B cell (primary cell): ENCODE results near the gene CDCA7L.

Experiments
- EZH2 ChIP-seq: IDR thresholded peaks from 2 replicates; pipeline ENCODE4 v1.6.1; 2012; ENCODE audit warnings: borderline replicate concordance, low read depth, mild to moderate bottlenecking, moderate library complexity, low read length; ENCODE audit not compliant: insufficient read depth, poor library complexity, severe bottlenecking
- TF ChIP-seq, protein P1 (sequence below): fragments of 200-600 bp; IDR thresholded peaks from one replicate; pipeline ENCODE4 v1.8.0; 2022; ENCODE audit warnings: antibody characterized with exemption, mild to moderate bottlenecking

DNA sequence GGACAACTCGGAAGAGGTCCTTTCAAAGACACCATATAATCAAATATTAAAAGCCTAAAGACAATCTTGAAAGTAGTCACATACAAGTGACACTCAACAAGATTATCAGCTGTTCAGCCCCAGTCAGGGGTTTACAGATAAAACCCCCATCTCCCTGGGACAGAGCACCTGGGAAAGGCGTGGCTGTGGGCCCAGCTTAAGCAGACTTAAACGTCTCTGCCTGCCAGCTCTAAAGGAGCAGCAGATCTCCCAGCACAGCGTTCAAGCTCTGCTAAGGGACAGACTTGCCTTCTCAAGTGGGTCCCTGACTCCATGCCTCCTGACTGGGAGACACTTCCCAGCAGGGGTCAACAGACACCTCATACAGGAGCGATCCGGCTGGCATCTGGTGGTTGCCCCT, 18.0 kb downstream of the CDCA7L start:
- TF ChIP-seq, protein P1, sequence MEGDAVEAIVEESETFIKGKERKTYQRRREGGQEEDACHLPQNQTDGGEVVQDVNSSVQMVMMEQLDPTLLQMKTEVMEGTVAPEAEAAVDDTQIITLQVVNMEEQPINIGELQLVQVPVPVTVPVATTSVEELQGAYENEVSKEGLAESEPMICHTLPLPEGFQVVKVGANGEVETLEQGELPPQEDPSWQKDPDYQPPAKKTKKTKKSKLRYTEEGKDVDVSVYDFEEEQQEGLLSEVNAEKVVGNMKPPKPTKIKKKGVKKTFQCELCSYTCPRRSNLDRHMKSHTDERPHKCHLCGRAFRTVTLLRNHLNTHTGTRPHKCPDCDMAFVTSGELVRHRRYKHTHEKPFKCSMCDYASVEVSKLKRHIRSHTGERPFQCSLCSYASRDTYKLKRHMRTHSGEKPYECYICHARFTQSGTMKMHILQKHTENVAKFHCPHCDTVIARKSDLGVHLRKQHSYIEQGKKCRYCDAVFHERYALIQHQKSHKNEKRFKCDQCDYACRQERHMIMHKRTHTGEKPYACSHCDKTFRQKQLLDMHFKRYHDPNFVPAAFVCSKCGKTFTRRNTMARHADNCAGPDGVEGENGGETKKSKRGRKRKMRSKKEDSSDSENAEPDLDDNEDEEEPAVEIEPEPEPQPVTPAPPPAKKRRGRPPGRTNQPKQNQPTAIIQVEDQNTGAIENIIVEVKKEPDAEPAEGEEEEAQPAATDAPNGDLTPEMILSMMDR = no peak
- TF ChIP-seq EZH2 = no peak
